ENCODE data around the gene GYG2.

- TF ChIP-seq CTCF (IDR thresholded peaks at IDR 0.05) (no peak), POLR2AphosphoS5 (IDR thresholded peaks at IDR 0.05) (no peak), POLR2A (IDR thresholded peaks at IDR 0.05) (no peak)
These were observed 92.5 kb downstream of the GYG2 start for GRCh38 chrX:2921193-2921592.

Data from transverse colon (tissue), 4 donors.